Esophagus muscularis mucosa (tissue), 4 donors: ENCODE results near the gene CCDC127. TPM values are rescaled to one million over a fixed set of nuclear protein-coding genes. Genes with fewer than 3 reads are reported as not detected.
"Not testable (repeated sequence)": the region's sequence is repeated elsewhere in the genome, so short reads cannot be mapped to it uniquely, and the experiment has no call there.

Experiments used
- DNase-seq: peaks from one replicate; pipeline ENCODE4 v3.0.0-alpha.2; 2017; ENCODE audit errors: extremely low spot score
- H3K27ac ChIP-seq, 4 donors: fragments of 200-600 bp; sonication (generic); replicated peaks in 1 of 4; 1 replicate in 3 of 4; 2 replicates in 1 of 4; pipeline ENCODE4 v1.5.1; 2016 to 2019; ENCODE audit warnings: mild to moderate bottlenecking in 1 of 4
- H3K27me3 ChIP-seq, 4 donors: fragments of 200-600 bp; sonication (generic); one replicate each; pipeline versions ENCODE4 v1.5.1 to v1.6.0; 2016 to 2019
- H3K36me3 ChIP-seq, 4 donors: fragments of 200-600 bp; sonication (generic); one replicate each; pipeline ENCODE4 v1.5.1; 2016 to 2019
- H3K4me1 ChIP-seq, 4 donors: fragments of 200-600 bp; sonication (generic); one replicate each; pipeline ENCODE4 v1.5.1; 2016 to 2019
- H3K4me3 ChIP-seq, 4 donors: fragments of 200-600 bp; sonication (generic); 1 replicate in 2 of 4; 2 replicates in 2 of 4; pipeline ENCODE4 v1.5.1; 2016 to 2019; ENCODE audit warnings: mild to moderate bottlenecking in 4 of 4, moderate library complexity in 1 of 4
- H3K9me3 ChIP-seq, 4 donors: fragments of 200-600 bp; sonication (generic); 1 replicate in 3 of 4; 2 replicates in 1 of 4; pipeline ENCODE4 v1.5.1; 2016 to 2019
- EP300 ChIP-seq: sonication (generic); formaldehyde crosslinking; IDR thresholded peaks from one replicate; pipeline ENCODE4 v1.6.1; 2017; ENCODE audit warnings: antibody characterized with exemption
- POLR2A ChIP-seq: fragments of 450-650 bp; IDR thresholded peaks from one replicate; pipeline ENCODE4 v1.6.1; 2017; ENCODE audit warnings: antibody characterized with exemption, moderate library complexity, mild to moderate bottlenecking, low read depth
- POLR2AphosphoS5 ChIP-seq, 2 donors: sonication (generic); formaldehyde crosslinking; IDR thresholded peaks; one replicate each; pipeline ENCODE4 v1.6.1; 2017; ENCODE audit warnings: antibody characterized with exemption in 2 of 2
- WGBS: methylation state at CpG from one replicate; pipeline ENCODE4 v1.1.5; 2018; 5-methylcytosine and 5-hydroxymethylcytosine counted together
- intact Hi-C: fragments of 100-400 bp; cut with DNase I; formaldehyde crosslinking; loops from one replicate; pipeline ENCODE4 v1.15.1; 2023
- total RNA-seq, 4 donors: library from RNA; depleted of rRNA; stranded (reverse); fragments of >200 nt; gene quantifications; one replicate each; pipeline versions ENCODE4 v1.1.0 to v1.2.1, GENCODE V29; 2016
- TF ChIP-seq, protein P1 (sequence below), 3 experiments: fragments of 200-600 bp in 2 of 3; fragments of 450-650 bp in 1 of 3; sonication (generic) in 2 of 3; IDR thresholded peaks; one replicate each; pipeline ENCODE4 v1.5.1; 2017 to 2019; ENCODE audit warnings: antibody characterized with exemption in 3 of 3, mild to moderate bottlenecking in 2 of 3, moderate library complexity in 1 of 3

CCDC127 gene
- total RNA-seq, 4 donors from 2014 or later = 5.8 to 11.9 (median 8.6) TPM

GRCh38 chr5:263275-263974 is 45.5 kb upstream of the CCDC127 start:
- Histone ChIP-seq H3K4me1 (peaks cover 8 to 26% (median 25%) of the 10 kb centered on the region in 4 donors), H3K27ac (peak overlapping the region; percentile 70 to 84 (median 76)), H3K36me3 (peaks cover 2 to 46% (median 32%) of the 10 kb centered on the region in 4 donors)
- H3K4me3 ChIP-seq, H3K27me3 ChIP-seq, intact Hi-C loops, DNase-seq, H3K9me3 ChIP-seq: not testable (repeated sequence)
- WGBS = 41% methylated on average over 9 of the region's 9 CpGs
- peak; percentile 57 for TF ChIP-seq EP300
- peak; percentile 60 to 78 for TF ChIP-seq POLR2AphosphoS5 (IDR thresholded peaks at IDR 0.05)

- H3K4me3 ChIP-seq = no peak overlapping the region
- H3K4me1 ChIP-seq = no peaks in the 10 kb centered on the region
- H3K36me3 ChIP-seq = peaks cover 40 to 71% (median 57%) of the 10 kb centered on the region in 4 donors
- WGBS = 92% methylated on average over 13 of the region's 13 CpGs
- no peak for TF ChIP-seq EP300
- no peak for TF ChIP-seq POLR2AphosphoS5 (IDR thresholded peaks at IDR 0.05)
- TF ChIP-seq, protein P1, sequence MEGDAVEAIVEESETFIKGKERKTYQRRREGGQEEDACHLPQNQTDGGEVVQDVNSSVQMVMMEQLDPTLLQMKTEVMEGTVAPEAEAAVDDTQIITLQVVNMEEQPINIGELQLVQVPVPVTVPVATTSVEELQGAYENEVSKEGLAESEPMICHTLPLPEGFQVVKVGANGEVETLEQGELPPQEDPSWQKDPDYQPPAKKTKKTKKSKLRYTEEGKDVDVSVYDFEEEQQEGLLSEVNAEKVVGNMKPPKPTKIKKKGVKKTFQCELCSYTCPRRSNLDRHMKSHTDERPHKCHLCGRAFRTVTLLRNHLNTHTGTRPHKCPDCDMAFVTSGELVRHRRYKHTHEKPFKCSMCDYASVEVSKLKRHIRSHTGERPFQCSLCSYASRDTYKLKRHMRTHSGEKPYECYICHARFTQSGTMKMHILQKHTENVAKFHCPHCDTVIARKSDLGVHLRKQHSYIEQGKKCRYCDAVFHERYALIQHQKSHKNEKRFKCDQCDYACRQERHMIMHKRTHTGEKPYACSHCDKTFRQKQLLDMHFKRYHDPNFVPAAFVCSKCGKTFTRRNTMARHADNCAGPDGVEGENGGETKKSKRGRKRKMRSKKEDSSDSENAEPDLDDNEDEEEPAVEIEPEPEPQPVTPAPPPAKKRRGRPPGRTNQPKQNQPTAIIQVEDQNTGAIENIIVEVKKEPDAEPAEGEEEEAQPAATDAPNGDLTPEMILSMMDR (IDR thresholded peaks at IDR 0.05) = no peak
- no peak for TF ChIP-seq POLR2A
- H3K9me3 ChIP-seq = no peaks in the 10 kb centered on the region
- DNase-seq = no peak
- H3K27ac ChIP-seq = no peak overlapping the region
- intact Hi-C loops = no loop called here
- H3K27me3 ChIP-seq = no peaks in the 10 kb centered on the region
Observed at GRCh38 chr5:257148-257547, 39.2 kb upstream of the CCDC127 start.

DNA sequence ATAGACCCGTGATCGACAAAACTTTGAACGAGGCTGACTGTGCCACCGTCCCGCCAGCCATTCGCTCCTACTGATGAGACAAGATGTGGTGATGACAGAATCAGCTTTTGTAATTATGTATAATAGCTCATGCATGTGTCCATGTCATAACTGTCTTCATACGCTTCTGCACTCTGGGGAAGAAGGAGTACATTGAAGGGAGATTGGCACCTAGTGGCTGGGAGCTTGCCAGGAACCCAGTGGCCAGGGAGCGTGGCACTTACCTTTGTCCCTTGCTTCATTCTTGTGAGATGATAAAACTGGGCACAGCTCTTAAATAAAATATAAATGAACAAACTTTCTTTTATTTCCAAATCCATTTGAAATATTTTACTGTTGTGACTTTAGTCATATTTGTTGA is 38.4 kb upstream of the CCDC127 start:
- H3K4me1 ChIP-seq, intact Hi-C loops, H3K9me3 ChIP-seq, H3K27me3 ChIP-seq, DNase-seq, H3K27ac ChIP-seq, H3K4me3 ChIP-seq: not testable (repeated sequence)
- peaks cover 48 to 78% (median 60%) of the 10 kb centered on the region in 4 donors for H3K36me3 ChIP-seq
- WGBS = 96% methylated on average over 8 of the region's 8 CpGs

GRCh38 chr5:255116-255515 is 37.2 kb upstream of the CCDC127 start:
- H3K36me3 ChIP-seq = peaks cover 50 to 87% (median 70%) of the 10 kb centered on the region in 4 donors
- H3K4me3 ChIP-seq, intact Hi-C loops, H3K27me3 ChIP-seq, H3K9me3 ChIP-seq, DNase-seq, H3K27ac ChIP-seq, H3K4me1 ChIP-seq: not testable (repeated sequence)
- WGBS = 93% methylated on average over 7 of the region's 7 CpGs

GRCh38 chr5:254322-254721 is 36.4 kb upstream of the CCDC127 start:
- H3K4me1 ChIP-seq, H3K27ac ChIP-seq, intact Hi-C loops, DNase-seq, H3K27me3 ChIP-seq, H3K9me3 ChIP-seq, H3K4me3 ChIP-seq: not testable (repeated sequence)
- peaks cover 52 to 95% (median 77%) of the 10 kb centered on the region in 4 donors for H3K36me3 ChIP-seq
- WGBS = 94% methylated on average over 13 of the region's 15 CpGs

DNA sequence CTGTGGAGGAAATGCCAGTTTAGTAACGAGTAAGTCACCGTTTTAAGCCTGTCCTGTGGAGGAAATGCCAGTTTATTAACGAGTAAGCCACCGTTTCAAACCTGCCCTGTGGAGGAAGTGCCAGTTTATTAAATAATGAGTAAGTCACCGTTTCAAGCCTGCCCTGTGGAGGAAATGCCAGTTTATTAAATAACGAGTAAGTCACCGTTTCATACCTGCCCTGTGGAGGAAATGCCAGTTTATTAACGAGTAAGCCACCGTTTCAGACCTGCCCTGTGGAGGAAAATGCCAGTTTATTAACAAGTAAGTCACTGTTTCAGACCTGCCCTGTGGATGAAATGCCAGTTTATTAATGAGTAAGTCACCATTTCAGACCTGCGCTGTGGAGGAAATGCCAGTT is 34.6 kb upstream of the CCDC127 start:
- WGBS = 75% methylated on average over 10 of the region's 10 CpGs
- H3K27ac ChIP-seq = peak overlapping the region in 1 of 4 donors; percentile 2

DNA sequence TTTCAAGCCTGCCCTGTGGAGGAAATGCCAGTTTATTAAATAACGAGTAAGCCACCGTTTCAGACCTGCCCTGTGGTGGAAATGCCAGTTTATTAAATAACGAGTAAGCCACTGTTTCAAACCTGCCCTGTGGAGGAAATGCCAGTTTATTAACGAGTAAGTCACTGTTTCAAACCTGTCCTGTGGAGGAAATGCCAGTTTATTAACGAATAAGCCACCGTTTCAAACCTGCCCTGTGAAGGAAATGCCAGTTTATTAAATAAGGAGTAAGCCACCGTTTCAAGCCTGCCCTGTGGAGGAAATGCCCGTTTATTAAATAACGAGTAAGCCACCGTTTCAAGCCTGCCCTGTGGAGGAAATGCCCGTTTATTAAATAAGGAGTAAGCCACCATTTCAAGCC is 34.0 kb upstream of the CCDC127 start:
- H3K27me3 ChIP-seq, intact Hi-C loops, H3K4me3 ChIP-seq, H3K27ac ChIP-seq, H3K4me1 ChIP-seq, H3K9me3 ChIP-seq, DNase-seq: not testable (repeated sequence)
- H3K36me3 ChIP-seq = peaks cover 58 to 96% (median 84%) of the 10 kb centered on the region in 4 donors
- WGBS = 78% methylated on average over 11 of the region's 11 CpGs

More for the DNA sequence above, 34.6 kb upstream of the CCDC127 start:
- H3K4me3 ChIP-seq = no peak overlapping the region
- no peaks in the 10 kb centered on the region for H3K27me3 ChIP-seq
- intact Hi-C loops = no loop called here
- TF ChIP-seq POLR2A = no peak
- TF ChIP-seq POLR2AphosphoS5 (IDR thresholded peaks at IDR 0.05) = no peak
- TF ChIP-seq, protein P1 (IDR thresholded peaks at IDR 0.05) = no peak
- no peak for TF ChIP-seq EP300
- H3K9me3 ChIP-seq = no peaks in the 10 kb centered on the region
- no peak for DNase-seq
- H3K36me3 ChIP-seq = peaks cover 64 to 96% (median 86%) of the 10 kb centered on the region in 4 donors
- H3K4me1 ChIP-seq = no peaks in the 10 kb centered on the region

GRCh38 chr5:251538-251937 is 33.6 kb upstream of the CCDC127 start:
- intact Hi-C loops, H3K27ac ChIP-seq, DNase-seq, H3K27me3 ChIP-seq, H3K9me3 ChIP-seq, H3K4me1 ChIP-seq, H3K4me3 ChIP-seq: not testable (repeated sequence)
- H3K36me3 ChIP-seq = peaks cover 54 to 95% (median 83%) of the 10 kb centered on the region in 4 donors
- WGBS = 81% methylated on average over 8 of the region's 8 CpGs

GRCh38 chr5:251016-251415 is 33.1 kb upstream of the CCDC127 start:
- H3K9me3 ChIP-seq, H3K27me3 ChIP-seq, DNase-seq, H3K4me1 ChIP-seq, H3K4me3 ChIP-seq, intact Hi-C loops, H3K27ac ChIP-seq: not testable (repeated sequence)
- peaks cover 49 to 95% (median 81%) of the 10 kb centered on the region in 4 donors for H3K36me3 ChIP-seq
- 92% methylated on average over 9 of the region's 12 CpGs for WGBS

GRCh38 chr5:250396-250795 is 32.4 kb upstream of the CCDC127 start:
- H3K4me1 ChIP-seq, H3K27me3 ChIP-seq, DNase-seq, H3K9me3 ChIP-seq, H3K27ac ChIP-seq, intact Hi-C loops, H3K4me3 ChIP-seq: not testable (repeated sequence)
- H3K36me3 ChIP-seq = peaks cover 48 to 95% (median 81%) of the 10 kb centered on the region in 4 donors
- 71% methylated on average over 1 of the region's 9 CpGs for WGBS
